ENCODE measurements around the gene ADGRA3.
"Not testable (repeated sequence)": the region's sequence is repeated elsewhere in the genome, so short reads cannot be mapped to it uniquely, and the experiment has no call there.

Gene ADGRA3

DNA sequence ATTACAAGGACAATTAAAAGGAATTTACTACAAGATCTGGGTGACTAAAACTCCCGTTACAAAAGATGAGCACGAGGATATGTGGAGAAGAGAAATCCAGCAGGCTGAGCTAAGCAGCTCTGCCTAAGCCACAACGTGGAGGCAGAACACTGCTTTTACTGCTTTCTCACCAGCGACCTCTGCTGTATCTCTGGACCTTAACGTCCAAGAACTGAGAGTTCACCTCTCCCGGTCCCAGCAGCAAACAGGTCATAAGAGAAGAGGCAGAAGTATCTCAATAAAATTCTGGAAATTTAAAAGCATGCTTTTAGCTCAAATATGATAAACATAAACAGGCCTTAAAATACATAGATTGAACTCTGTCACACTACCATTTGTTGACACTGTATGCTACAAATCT, 81.0 kb downstream of the ADGRA3 start:
- no peak for DNase-seq

DNA sequence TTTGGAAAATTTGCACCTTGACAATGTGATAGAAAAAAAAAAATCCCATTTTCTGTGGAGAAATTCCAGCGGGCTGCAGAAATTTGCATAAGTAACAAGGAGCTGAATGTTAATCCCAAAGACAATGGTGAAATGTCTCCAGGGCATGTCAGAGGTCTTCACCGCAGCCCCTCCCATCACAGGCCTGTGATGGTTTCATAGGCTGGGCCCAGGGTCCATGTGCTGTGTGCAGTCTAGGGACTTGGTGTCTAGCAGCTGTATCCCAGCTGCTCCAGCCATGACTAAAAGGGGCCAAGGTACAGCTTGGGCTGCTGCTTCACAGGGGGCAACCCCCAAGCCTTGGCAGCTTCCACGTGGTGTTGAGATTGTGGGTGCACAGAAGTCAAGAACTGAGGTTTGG, 85.2 kb downstream of the ADGRA3 start:
- no peak for DNase-seq

DNA sequence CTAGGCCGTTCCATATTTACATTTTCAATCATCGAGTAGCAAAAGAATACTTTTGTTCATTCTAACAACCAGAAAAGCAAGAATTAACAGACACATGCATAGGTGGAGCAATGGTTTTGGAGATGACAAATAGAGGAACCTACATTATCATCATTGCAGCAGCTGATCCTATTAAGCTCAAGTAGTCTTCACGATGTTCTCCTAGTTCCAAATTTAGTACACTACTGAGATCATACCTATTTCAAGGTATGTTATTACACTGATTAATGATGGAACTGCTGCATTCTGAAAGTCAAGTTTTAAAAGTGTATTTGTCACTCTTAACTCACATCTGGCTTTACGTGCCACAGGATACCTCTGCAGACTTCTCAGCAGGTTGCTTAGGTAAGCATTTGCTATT, 87.4 kb downstream of the ADGRA3 start:
- DNase-seq: no peak

DNA sequence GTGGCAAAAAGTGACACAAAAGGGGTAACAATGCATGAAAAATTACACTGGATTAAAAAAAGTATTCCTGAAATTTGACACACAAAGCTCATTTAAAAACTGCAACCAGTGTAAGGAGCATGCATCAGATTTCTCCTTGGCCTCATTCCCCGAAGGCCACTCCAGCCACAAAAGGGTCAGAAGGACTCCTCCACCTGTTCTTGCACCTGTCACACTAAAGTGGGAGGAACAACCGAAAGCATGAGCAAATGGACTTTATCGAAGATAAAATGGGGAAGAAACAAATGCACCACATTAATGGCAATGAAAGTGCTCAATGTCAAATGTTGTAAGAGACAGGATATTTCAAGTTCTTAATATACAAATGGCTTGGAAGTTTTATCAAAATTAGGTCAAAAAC, 88.2 kb downstream of the ADGRA3 start:
- DNase-seq: no peak

DNA sequence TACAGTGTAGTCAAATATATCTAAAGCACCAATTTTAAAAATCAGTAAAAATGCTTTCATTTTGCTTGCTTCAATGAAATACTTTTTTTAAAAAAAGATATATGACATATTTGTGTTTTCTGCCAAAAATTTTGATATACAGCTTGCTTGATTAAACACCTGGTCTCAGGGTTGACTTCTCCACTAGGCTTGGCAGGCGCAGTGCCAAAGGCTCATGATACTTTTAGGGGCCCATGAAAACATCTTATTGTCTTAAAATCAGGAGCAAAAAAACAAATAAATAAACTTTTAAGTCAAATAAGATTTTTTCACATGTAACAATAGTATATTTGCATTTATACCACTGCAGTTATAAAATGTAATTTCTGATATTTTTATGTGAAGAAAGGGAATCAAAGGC, 95.6 kb downstream of the ADGRA3 start:
- no peak for DNase-seq

DNA sequence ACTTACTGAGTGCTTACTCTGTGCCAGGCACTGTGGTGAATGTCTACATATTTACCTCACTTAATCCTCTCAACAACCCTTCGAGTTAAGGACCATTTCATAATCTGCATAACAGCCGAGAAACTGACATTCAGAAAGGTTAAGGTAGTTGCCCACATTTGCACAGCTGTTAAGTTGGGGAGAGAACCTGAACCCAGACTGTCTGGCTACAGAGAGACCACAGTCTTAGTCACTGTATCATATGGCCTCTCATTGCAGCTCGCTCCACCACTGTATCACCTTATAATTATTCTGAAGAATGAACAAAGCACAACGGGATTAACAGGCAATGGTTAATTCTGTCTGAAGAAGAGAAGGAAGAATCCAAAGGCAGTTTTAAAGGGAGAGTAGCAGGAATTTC, 98.5 kb downstream of the ADGRA3 start:
- DNase-seq: no peak

DNA sequence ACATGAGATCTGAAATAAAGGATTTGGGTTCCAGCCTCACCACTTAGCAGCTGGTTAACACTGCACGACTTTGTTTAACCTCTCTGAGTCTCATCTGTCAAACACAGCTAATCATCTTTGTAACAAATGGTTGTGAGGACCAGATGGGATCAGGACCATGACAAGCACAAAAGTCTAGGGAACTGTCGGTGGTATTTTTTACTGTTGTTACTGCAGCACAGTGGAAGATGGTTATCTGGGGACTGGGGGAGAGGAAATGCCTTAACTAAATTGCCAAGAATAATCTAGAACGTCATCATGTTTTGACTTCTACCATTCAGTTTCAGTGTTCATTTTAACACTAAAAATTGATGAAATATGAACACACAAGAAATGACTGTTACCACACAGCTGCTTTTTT, 99.5 kb downstream of the ADGRA3 start:
- no peak for DNase-seq

DNA sequence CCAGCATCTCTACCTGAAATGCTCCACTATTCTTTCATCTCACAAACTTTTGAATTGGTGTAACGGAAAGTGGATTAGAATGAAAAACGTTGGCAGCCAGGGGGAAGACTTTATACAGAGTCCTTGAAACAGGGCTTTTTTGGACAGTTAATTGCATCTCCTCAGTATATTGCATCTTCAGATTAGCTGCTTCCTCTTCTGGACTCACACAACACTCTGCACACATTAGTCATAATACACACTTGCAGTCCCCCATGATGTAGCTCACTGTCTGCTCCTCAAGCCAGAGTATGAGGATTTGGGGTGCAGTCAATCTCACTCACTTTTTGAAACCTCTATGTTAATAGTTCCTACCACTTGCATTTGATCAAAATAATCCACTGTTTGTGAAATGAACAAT, 101.0 kb downstream of the ADGRA3 start:
- DNase-seq: no peak

DNA sequence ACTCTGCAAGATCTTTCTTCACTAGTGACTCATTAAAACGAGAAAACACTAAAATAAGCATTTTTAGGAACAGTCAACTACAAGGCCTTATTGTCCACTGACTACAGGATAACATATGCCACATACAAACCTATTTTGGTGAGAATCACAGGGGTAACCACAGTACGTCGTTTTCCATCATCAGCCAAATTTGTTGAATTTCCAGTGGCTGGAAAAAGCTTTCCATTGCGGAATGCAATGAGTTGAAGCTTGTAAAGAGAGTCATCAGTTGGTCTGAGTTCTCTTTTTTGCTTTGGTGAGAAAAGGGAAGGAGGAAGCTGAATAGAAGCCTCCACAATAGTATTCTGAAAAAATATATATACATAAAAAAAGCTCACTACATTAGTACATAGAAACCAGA, 102.4 kb downstream of the ADGRA3 start:
- no peak for DNase-seq

DNA sequence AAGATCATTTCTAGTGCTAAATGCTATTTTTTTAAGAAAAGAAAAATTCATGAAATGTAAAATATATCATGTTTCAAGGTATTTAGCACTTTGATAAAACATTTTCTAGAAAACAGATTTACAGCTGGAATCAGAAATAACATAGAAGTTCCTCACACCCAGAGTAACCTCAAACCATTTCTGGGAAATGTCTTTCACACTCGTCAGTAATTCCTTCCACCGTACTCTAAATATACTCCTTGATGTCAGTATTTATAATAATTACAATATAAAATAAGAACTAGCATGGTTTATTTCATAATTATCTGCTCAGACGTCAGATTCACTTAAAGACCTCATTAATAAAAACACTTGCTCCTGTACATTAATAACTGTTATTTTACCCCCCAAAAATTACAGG, 103.9 kb downstream of the ADGRA3 start:
- no peak for DNase-seq

DNA sequence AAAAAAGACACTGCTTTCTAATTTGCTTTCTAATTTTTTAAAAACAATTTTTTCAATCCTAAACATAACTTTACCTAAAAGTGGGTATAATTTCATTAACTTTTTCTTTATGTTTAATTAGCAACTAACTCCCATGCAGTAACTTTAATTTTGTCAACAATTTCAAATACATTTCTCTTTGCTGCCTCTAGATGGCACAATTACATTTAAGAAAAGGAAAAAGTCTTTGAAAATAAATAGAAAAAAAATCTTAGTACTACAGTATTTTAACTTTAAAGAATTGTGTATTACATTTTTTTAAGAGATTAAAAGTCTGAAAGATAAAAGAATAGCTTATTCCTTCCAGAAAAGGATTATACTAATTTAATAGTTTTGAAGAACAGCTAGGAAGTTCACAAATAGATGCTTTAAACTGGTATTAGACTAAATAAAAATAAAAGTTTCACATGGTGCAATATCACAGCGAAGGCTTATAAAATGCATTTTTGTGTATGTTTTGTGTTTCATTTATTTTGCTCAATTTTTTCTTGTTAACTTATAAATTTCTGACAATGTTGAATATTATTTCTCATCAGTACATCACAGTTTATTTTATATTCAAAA, 105.1 kb downstream of the ADGRA3 start:
- no peak for DNase-seq

DNA sequence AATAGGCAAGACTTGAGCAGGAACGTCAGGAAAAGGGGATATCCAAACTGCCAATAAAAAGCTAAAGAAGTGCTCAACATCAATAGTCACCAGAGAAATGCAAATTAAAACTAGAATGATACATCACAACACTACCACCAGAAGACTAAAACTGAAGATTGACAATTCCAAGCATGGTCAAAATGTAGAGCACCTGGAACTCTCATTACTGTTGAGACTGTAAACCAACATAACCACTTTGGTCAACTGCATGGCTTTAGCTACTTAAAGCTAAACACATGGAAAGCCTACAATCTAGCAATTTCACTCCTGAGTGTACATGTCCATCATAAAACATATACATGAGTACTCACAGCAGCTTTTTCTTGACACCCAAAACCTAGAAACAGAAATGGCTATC, 107.4 kb downstream of the ADGRA3 start:
- DNase-seq: no peak

DNA sequence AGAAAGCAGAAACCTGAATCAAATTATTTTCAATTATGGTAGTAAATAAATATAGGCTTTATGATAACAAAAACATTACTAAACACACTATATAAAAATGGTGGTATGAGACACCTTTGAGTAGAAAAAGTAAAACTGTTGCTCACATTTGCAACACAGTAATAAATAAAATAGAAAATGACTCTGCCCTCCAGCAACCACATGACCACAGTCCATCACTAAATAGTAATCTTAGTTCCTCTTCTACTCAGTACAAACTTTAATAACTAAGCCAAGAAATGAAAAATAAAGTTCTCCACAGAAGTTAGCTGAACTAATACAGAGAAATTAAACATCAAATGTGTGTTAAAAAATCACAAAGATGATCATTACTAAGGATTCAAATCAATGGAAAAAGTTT, 108.5 kb downstream of the ADGRA3 start:
- no peak for DNase-seq

DNA sequence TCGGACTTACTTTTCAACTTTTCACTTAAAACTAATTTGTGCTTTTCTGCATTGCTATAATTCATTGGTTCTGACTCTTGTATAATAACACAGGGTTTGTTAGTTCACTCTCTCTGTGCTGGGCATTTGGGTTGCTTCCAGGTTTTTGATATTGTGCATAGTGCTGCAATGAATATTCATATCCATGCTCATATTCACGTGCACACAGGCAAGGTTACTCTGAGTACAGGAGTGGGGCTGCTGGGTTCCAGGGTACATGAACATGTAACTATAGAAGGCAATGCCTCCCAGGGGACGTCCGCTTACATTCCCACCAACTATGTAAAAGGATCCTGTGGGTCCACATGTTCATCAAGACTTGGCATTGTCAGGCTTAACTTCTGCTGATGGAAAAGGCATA, 117.2 kb downstream of the ADGRA3 start:
- no peak for DNase-seq

DNA sequence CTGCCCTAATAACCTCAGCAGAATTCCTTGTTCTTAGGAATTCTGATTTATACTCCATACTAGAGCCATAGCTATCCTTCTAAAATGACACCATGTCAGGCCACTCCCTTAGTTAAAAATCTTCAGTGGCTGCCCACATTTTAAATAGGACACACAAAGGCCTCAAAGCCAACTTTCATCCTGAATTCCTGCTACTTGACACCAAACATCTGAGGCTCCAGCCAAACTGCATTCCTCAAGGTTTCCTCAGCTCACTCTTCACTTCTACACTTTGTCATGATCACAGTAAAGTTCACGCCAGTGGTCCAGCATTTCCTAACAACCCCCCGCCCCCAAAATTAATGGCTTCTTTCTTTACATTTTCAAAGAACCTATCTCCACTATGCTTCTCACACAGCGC, 124.3 kb downstream of the ADGRA3 start:
- DNase-seq: no peak

DNA sequence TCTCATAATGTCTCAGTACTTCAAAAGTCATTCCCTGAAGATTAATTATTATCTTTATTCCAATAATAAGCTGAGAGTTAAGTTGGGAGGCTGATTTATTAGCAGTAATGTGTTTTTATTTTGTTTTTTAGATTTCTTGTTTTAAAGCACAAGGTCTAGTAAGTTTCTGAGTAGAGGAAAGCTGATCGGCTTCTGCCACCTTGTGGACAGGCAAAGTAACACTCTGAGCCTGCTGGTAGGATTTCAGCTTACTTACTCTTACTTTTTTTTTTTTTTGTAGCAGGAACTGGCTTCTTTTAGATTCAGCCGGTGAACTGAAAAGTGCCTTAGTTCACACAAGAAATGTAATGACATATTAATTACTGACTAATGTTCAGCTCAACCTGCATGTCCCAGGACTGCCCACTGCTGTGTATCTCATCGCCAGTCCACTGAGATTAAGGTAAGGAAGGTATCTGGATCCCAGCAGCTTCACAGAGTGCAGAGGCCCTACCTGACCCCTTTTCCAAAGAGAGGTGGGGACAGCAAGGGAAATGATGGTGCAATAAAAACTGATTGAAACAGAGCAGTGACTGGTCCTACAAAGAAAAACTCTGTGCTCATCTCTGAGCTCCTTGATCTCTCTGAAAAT, 126.5 kb downstream of the ADGRA3 start:
- DNase-seq: no peak

DNA sequence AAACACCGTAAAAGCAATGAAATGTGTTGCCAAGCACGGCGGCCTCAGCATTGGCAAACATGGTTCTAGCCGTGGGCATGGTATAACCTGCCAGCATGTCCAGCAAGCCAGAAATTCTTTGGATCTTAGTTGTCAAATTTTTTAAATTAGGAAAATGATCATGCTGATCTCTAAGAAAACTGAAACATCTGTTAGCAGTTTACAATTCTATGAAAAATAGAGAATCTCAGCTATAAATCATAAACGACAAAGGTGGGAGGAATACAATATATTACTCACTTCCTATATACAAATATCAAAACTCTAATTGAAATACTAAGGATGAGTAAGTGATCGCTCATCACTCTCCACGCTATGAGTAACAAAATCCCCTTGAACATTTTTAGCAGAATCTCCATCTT, 130.3 kb downstream of the ADGRA3 start:
- DNase-seq: no peak

DNA sequence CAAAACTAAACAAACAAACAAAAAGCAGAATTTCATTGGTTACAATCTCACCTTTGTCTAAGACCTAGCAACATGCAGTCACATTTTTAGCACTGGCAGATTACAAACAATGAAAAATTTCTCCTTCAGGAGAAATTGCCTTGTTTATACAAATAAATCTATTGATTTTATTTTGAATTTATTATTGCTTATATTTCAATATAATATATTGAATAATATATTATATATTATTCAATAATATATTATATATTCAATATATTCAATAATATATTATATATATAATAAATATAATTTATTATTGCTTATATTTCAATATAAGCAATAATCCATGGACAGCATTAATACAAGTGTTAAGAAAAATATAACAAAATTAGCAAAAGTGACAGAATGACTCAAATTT, 131.7 kb downstream of the ADGRA3 start:
- DNase-seq: no peak

DNA sequence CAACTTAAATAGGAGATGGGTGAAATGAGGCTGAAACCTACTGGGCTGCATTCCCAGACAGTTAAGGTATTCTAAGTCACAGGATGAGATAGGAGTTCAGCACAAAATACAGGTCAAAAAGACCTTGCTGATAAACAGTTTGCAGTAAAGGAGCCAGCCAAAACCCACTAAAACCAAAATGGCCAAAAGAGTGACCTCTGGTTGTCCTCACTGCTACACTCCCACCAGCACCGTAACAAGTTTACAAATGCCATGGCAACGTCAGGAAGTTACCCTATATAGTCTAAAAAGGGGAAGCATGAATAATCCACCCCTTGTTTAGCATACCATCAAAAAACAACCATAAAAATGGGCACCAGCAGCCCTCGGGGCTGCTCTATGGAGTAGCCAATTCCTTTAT, 133.7 kb downstream of the ADGRA3 start:
- not testable (repeated sequence) for DNase-seq

DNA sequence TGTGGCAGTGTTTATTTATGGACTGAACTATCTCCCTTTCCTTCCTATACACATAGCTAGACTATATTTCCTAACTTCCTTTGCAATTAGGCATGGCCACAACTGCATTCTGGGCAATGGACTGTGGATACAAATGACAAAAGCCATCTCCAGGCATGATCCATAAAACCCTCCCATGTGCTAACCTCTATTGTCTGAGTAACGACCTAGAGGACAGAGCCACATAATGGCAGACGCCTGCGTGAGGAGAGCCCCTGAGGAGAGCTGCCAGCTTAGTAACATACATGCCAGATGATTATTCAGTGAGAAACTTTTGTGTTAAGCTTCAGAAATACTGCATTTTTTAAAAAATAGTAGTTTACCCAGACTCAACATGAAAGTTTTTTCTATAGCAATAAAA, 142.9 kb downstream of the ADGRA3 start:
- DNase-seq: no peak

DNA sequence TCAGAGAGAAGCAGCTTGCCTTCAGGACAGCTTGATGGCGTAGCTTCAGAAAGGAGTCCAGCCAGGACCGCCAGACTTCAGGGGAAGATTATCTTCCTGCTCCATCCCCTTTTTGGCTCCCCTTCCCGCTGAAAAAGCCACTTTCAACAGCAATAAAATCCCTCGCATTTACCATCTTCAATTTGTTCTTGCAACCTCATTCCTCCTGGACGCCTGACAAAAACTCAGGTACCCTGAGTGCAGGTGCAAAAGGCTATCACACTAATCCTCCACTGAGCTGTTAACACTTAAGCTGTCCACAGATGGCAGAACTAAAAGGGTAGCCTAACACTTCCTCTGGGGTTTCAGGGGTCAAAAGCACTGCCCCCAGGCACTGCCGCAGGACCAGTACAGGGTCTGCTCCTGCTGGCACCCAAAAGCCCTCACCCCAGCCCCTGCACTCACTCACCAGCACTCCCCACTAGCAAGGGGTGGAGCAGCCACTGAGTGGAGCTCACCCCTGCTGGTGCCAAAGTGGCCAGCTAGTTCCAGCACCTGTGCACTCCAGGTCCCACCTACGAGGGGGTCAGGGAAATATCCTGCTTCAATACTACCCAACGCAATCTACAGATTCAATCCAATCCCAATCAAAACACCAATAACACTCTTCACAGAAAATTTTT, 145.8 kb downstream of the ADGRA3 start:
- no peak for DNase-seq

DNA sequence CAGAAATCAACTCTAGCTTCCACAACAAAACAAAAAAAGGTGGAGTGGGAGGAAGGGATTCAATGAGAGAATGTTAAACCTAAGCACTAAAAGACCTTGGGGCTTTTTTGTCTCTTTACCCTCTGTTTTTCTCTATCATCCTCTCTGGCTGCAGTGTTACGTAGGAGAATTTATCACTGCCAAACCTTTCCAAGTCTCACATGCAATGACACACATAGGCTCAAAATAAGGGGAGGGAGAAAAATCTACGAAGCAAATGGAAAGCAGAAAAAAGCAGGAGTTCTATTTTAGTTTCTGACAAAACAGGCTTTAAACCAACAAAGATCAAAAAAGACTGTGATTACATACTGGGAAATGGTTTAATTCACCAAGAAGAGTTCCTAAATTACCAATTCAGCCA, 152.1 kb downstream of the ADGRA3 start:
- DNase-seq: no peak

DNA sequence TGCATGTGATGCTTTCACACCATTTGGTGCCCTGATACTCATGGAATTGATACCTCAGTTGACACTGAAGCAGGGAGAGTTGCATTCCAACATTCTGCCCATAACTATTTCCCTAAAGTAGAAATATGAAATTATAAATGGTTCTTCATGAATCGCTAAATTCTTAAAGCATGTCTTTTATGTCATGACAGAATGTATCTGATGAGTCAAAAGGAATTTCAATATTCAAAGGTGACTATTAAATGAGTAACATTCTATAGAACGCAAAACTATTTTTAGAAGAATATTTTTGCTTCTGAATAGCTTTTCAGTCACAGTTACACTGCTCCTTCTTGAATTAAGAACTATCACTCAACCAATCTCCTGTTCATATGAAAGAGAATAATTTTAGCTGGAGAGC, 152.8 kb downstream of the ADGRA3 start:
- DNase-seq: no peak

DNA sequence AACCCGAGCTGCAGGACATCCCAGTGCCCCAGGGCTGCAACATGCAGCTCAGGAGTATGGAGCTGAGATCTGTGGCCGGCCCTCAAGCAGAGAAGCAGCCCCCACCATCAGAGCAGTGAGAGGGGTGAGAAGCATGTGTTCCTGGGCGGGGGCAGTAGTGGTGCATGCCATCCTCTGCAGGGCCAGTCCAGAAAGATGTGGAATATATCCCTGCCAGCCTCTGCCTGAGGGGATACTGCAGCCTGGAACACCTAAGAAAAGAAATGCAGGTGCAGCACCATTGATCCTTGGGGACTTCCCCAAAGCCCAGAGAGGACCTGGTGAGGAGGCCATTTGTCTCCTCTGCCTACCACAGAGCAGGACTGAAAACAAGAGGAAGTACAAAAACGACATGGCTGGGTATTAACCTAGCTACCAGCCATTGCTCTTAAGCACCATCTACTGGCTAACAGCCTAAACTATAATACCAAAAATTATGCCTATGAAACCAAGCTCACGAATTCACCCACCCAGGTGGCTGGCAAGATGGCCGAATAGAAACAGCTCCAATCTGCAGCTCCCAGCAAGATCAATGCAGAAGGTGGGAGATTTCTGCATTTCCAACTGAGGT, 158.8 kb downstream of the ADGRA3 start:
- DNase-seq: no peak
